Measurements from ENCODE around the gene ADGRV1.
"Not testable (repeated sequence)": the region's sequence is repeated elsewhere in the genome, so short reads cannot be mapped to it uniquely, and the experiment has no call there.

ADGRV1 gene

GRCh38 chr5:90615355-90615754 is 56.8 kb downstream of the ADGRV1 start:
- Histone ChIP-seq H3K27me3 (ENCODE audit: insufficient read depth, low read length, poor library complexity, severe bottlenecking) (no peaks in the 10 kb centered on the region), H3K9me3 (ENCODE audit: insufficient read depth, low read depth, low read length) (no peaks in the 10 kb centered on the region), H3K9ac (ENCODE audit: low read depth, low read length, poor library complexity, severe bottlenecking) (no peak overlapping the region), H3K4me3 (ENCODE audit: low read length, poor library complexity, severe bottlenecking) (no peak overlapping the region), H3K36me3 (ENCODE audit: insufficient read depth, low read length) (no peaks in the 10 kb centered on the region), H3K4me2 (ENCODE audit: low read depth, low read length, poor library complexity, severe bottlenecking) (no peak overlapping the region), H3K9me2 (replicated peaks; ENCODE audit: low read depth, low read length) (no peaks in the 10 kb centered on the region), H4K20me1 (ENCODE audit: insufficient read depth, low read length, poor library complexity, severe bottlenecking) (no peaks in the 10 kb centered on the region), H3F3A (ENCODE audit: low read depth) (no peaks in the 10 kb centered on the region), H2AFZ (ENCODE audit: low read length) (no peak overlapping the region), H3K79me2 (ENCODE audit: insufficient read depth, low read length) (no peaks in the 10 kb centered on the region), H3K4me1 (ENCODE audit: insufficient read depth, low read length, poor library complexity, severe bottlenecking) (no peaks in the 10 kb centered on the region)
- TF ChIP-seq CTCF (conservative IDR thresholded peaks at IDR 0.05; ENCODE audit: low read length), result no peak
- no peak for TF ChIP-seq EZH2phosphoT487 (IDR thresholded peaks at IDR 0.05; ENCODE audit: borderline replicate concordance)

GRCh38 chr5:90618071-90618470 is 59.5 kb downstream of the ADGRV1 start:
- Histone ChIP-seq H3K9me3 (ENCODE audit: insufficient read depth, low read depth, low read length) (no peaks in the 10 kb centered on the region), H4K20me1 (ENCODE audit: insufficient read depth, low read length, poor library complexity, severe bottlenecking) (no peaks in the 10 kb centered on the region), H3F3A (ENCODE audit: low read depth) (no peaks in the 10 kb centered on the region), H2AFZ (ENCODE audit: low read length) (no peak overlapping the region), H3K9ac (ENCODE audit: low read depth, low read length, poor library complexity, severe bottlenecking) (no peak overlapping the region), H3K4me1 (ENCODE audit: insufficient read depth, low read length, poor library complexity, severe bottlenecking) (no peaks in the 10 kb centered on the region), H3K9me2 (replicated peaks; ENCODE audit: low read depth, low read length) (no peaks in the 10 kb centered on the region), H3K4me3 (ENCODE audit: low read length, poor library complexity, severe bottlenecking) (no peak overlapping the region), H3K27me3 (ENCODE audit: insufficient read depth, low read length, poor library complexity, severe bottlenecking) (no peaks in the 10 kb centered on the region), H3K79me2 (ENCODE audit: insufficient read depth, low read length) (no peaks in the 10 kb centered on the region), H3K4me2 (ENCODE audit: low read depth, low read length, poor library complexity, severe bottlenecking) (no peak overlapping the region), H3K36me3 (ENCODE audit: insufficient read depth, low read length) (no peaks in the 10 kb centered on the region)
- TF ChIP-seq EZH2phosphoT487 (IDR thresholded peaks at IDR 0.05; ENCODE audit: borderline replicate concordance), result no peak
- no peak for TF ChIP-seq CTCF (conservative IDR thresholded peaks at IDR 0.05; ENCODE audit: low read length)

GRCh38 chr5:90619762-90620161 is 61.2 kb downstream of the ADGRV1 start:
- not testable (repeated sequence) for H4K20me1 ChIP-seq (ENCODE audit: insufficient read depth, low read length, poor library complexity, severe bottlenecking); H3K4me1 ChIP-seq (ENCODE audit: insufficient read depth, low read length, poor library complexity, severe bottlenecking); H3K9me2 ChIP-seq (replicated peaks; ENCODE audit: low read depth, low read length); H3K4me2 ChIP-seq (ENCODE audit: low read depth, low read length, poor library complexity, severe bottlenecking); H3K9me3 ChIP-seq (ENCODE audit: insufficient read depth, low read depth, low read length); H3K79me2 ChIP-seq (ENCODE audit: insufficient read depth, low read length); H3K9ac ChIP-seq (ENCODE audit: low read depth, low read length, poor library complexity, severe bottlenecking); H2AFZ ChIP-seq (ENCODE audit: low read length); H3K36me3 ChIP-seq (ENCODE audit: insufficient read depth, low read length); H3K27me3 ChIP-seq (ENCODE audit: insufficient read depth, low read length, poor library complexity, severe bottlenecking); H3F3A ChIP-seq (ENCODE audit: low read depth); H3K4me3 ChIP-seq (ENCODE audit: low read length, poor library complexity, severe bottlenecking)

GRCh38 chr5:90621848-90622247 is 63.3 kb downstream of the ADGRV1 start:
- no peaks in the 10 kb centered on the region for H3K36me3 ChIP-seq (ENCODE audit: insufficient read depth, low read length)
- no peaks in the 10 kb centered on the region for H3K79me2 ChIP-seq (ENCODE audit: insufficient read depth, low read length)
- no peak overlapping the region for H3K9ac ChIP-seq (ENCODE audit: low read depth, low read length, poor library complexity, severe bottlenecking)
- no peak for TF ChIP-seq EZH2phosphoT487 (IDR thresholded peaks at IDR 0.05; ENCODE audit: borderline replicate concordance)
- TF ChIP-seq CTCF (conservative IDR thresholded peaks at IDR 0.05; ENCODE audit: low read length), result no peak
- H3K4me2 ChIP-seq (ENCODE audit: low read depth, low read length, poor library complexity, severe bottlenecking), result no peak overlapping the region
- no peaks in the 10 kb centered on the region for H3K4me1 ChIP-seq (ENCODE audit: insufficient read depth, low read length, poor library complexity, severe bottlenecking)
- H3K4me3 ChIP-seq (ENCODE audit: low read length, poor library complexity, severe bottlenecking), result no peak overlapping the region
- H3K9me2 ChIP-seq (replicated peaks; ENCODE audit: low read depth, low read length), result no peaks in the 10 kb centered on the region
- no peaks in the 10 kb centered on the region for H3K9me3 ChIP-seq (ENCODE audit: insufficient read depth, low read depth, low read length)
- H4K20me1 ChIP-seq (ENCODE audit: insufficient read depth, low read length, poor library complexity, severe bottlenecking), result no peaks in the 10 kb centered on the region
- H2AFZ ChIP-seq (ENCODE audit: low read length), result no peak overlapping the region
- no peaks in the 10 kb centered on the region for H3K27me3 ChIP-seq (ENCODE audit: insufficient read depth, low read length, poor library complexity, severe bottlenecking)
- H3F3A ChIP-seq (ENCODE audit: low read depth), result no peaks in the 10 kb centered on the region

All from Loucy (cell line).